Suppressor macrophage treated with lipopolysaccharide for 4 hours (primary cell): ENCODE measurements around the gene PLSCR3.
"Not testable (repeated sequence)": the region's sequence is repeated elsewhere in the genome, so short reads cannot be mapped to it uniquely, and the experiment has no call there.

ENCODE experiments used
- DNase-seq: peaks from one replicate; pipeline ENCODE4 v3.0.0-alpha.2; 2020

PLSCR3 gene

DNA sequence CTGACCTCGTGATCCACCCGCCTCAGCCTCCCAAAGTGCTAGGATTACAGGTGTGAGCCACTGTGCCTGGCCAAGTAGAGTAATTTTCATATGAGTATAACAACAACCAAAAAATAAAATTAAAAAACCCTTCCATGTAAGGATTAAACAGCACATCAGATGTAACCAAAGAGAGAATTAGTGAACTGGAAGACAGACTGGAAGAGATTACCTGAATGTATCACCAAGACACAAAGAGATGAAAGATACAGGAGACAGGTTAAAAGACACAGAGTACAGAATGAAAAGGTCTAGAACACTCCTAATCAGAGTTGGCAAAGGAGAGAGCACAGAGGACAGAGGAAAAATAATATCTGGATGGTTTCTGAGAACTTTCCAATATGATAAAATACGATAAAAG is 15.2 kb downstream of the PLSCR3 start:
- DNase-seq: no peak

GRCh38 chr17:7374353-7374752 is 20.0 kb downstream of the PLSCR3 start:
- DNase-seq: no peak

GRCh38 chr17:7370853-7371252 is 23.5 kb downstream of the PLSCR3 start:
- DNase-seq: no peak

- no peak for DNase-seq
Observed at GRCh38 chr17:7369825-7370224, 24.5 kb downstream of the PLSCR3 start.

DNA sequence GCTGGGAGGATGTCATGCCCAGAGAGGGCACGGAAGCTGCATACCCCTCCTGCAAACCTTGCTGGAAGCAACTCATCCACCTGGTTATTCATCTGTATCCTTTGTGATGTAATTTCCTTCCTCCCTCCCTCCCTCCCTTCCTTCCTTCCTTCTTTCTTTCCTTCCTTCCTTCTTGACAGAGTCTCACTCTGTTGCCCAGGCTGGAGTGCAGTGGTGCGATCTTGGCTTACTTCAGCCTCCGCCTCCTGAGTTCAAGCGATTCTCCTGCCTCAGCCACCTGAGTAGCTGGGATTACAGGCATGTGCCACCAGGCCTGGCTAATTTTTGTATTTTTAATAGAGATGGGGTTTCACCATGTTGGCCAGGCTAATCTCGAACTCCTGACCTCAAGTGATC is 25.7 kb downstream of the PLSCR3 start:
- not testable (repeated sequence) for DNase-seq

GRCh38 chr17:7367918-7368598 is 26.3 kb downstream of the PLSCR3 start:
- no peak for DNase-seq

- DNase-seq: no peak
Observed at GRCh38 chr17:7367083-7367482, 27.2 kb downstream of the PLSCR3 start.

DNA sequence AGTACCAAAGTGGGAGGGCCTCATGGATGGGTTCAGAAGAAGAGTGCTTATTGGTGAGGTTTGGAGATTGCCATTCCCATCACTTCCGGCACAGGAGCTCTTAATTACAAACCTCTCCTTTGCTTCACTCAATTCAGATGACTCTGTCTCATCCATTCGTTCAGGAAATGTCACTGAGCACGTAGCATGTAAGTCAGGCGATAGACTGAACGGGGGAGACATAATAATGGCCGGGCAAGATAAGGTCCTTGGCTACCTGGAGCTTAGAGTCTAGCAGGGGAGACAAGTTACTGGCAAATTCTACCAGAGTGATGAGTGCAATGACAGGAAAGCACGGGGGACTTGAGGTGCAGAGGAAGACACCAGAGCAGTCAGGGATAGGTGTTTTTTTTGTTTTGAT is 28.4 kb downstream of the PLSCR3 start:
- not testable (repeated sequence) for DNase-seq

GRCh38 chr17:7363311-7363710 is 31.0 kb downstream of the PLSCR3 start:
- DNase-seq: no peak

DNA sequence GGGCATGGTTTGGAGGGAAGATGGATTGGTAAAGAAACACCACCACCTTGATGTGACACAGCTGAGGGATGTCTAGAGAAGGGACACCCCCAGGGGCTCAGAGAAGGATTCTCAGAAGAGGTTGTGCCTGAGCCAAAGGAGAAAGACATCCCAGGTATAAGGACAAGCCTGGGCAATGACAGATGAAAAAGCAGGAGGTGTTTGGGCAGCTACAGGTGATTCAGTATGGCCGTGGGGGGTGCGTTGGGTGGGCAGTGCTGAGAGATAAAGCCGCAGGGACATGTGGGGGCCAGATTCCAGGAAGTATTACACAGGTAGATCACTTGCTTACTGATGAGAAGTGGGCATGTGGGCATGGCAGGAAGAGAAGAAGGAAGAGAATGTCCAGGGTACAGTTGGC is 32.4 kb downstream of the PLSCR3 start:
- no peak for DNase-seq

- DNase-seq: no peak
Observed at GRCh38 chr17:7357381-7357780, 36.9 kb downstream of the PLSCR3 start.

- DNase-seq: no peak
Observed at GRCh38 chr17:7356756-7357155, 37.6 kb downstream of the PLSCR3 start.

DNA sequence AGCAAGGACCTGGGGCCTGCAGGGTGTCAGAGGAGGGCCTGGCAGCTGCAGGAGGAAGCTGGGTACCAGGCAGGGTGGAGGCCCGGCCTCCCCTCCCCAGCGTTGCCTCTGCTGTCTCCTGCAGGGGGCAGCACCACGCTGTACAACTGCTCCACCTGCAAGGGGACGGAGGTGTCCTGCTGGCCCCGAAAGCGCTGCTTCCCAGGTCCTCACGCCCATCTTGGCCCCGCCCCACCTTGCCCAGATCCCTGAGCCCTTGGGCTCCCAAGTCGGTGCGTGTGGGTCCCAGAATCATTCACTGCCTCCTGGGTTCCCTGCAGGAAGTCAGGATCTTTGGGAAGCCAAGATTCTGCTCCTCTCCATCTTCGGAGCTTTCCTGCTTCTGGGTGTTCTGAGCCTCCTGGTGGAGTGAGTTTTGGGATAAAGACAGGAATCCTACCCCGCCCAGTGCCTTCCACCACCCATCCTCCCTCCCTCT is 38.2 kb downstream of the PLSCR3 start:
- DNase-seq: peak; percentile 80

- no peak for DNase-seq
Observed at GRCh38 chr17:7355573-7355972, 38.8 kb downstream of the PLSCR3 start.

- DNase-seq: no peak
Observed at GRCh38 chr17:7355053-7355452, 39.3 kb downstream of the PLSCR3 start, which contains the start of gene TMEM95. TSS of gene TMEM95 (plus strand) at chr17:7355156. CDS start at chr17:7355205, 49 bp downstream.

- no peak for DNase-seq
Observed at GRCh38 chr17:7354262-7354843, 40.0 kb downstream of the PLSCR3 start.

GRCh38 chr17:7352910-7353635 is 41.3 kb downstream of the PLSCR3 start:
- DNase-seq: no peak

GRCh38 chr17:7352503-7352889 is 41.8 kb downstream of the PLSCR3 start:
- no peak for DNase-seq

- peak; percentile 91 for DNase-seq
Observed at GRCh38 chr17:7351665-7352502, 42.4 kb downstream of the PLSCR3 start, which contains the start of gene KCTD11. TSS of gene KCTD11 (plus strand) at chr17:7352162.

- DNase-seq: no peak
Observed at GRCh38 chr17:7348478-7349242, 45.7 kb downstream of the PLSCR3 start.

GRCh38 chr17:7347630-7348477 is 46.5 kb downstream of the PLSCR3 start:
- DNase-seq: no peak
